ENCODE data around the gene ST8SIA1. TPM values are rescaled to one million over a fixed set of nuclear protein-coding genes. Genes with fewer than 3 reads are reported as not detected.
"Not testable (repeated sequence)": the region's sequence is repeated elsewhere in the genome, so short reads cannot be mapped to it uniquely, and the experiment has no call there.

ST8SIA1 gene
- total and polyA plus RNA-seq, 2 of the 8 experiments (the other 6 are each of a cell fraction or from before 2014, with no cell fraction given), result 1.9 to 4.4 TPM

- FAIRE-seq; H3K4me3 ChIP-seq (ENCODE audit: extremely low read depth in 1 of 4, insufficient read depth in 2 of 4, low read depth in 3 of 4, low read length in 4 of 4): not testable (repeated sequence)
Observed at GRCh38 chr12:22376596-22377150, 42.2 kb upstream of the ST8SIA1 start.

More at GRCh38 chr12:22376596-22377150, 42.2 kb upstream of the ST8SIA1 start:
- H3K27ac ChIP-seq (ENCODE audit: low read depth, low read length); H3K79me2 ChIP-seq (ENCODE audit: control insufficient read depth in 1 of 2, insufficient read depth in 2 of 2, low read length in 2 of 2); H4K5ac ChIP-seq (ENCODE audit: insufficient read length, low read depth, low read length); H3K36me3 ChIP-seq (ENCODE audit: control insufficient read depth in 2 of 4, insufficient read depth in 4 of 4, low read length in 3 of 4); H3K9ac ChIP-seq (replicated peaks in 1 of 4; ENCODE audit: extremely low read depth in 1 of 4, low read depth in 3 of 4, low read length in 3 of 4); H3K27me3 ChIP-seq (replicated peaks in 1 of 4; ENCODE audit: control insufficient read depth in 3 of 4, extremely low read depth in 1 of 4, insufficient read depth in 3 of 4, low read length in 3 of 4); DNase-seq (ENCODE audit: low read depth in 1 of 2, low spot score in 2 of 2); H2BK5ac ChIP-seq (ENCODE audit: low read depth, low read length); H2AK5ac ChIP-seq (ENCODE audit: low read depth, low read length); H3K4me1 ChIP-seq (replicated peaks in 1 of 4; ENCODE audit: control insufficient read depth in 3 of 4, insufficient read depth in 4 of 4, low read length in 3 of 4); H3K14ac ChIP-seq (ENCODE audit: insufficient read length); H2BK15ac ChIP-seq (ENCODE audit: low read length); H3K23me2 ChIP-seq (ENCODE audit: low read depth, low read length); H2BK12ac ChIP-seq (ENCODE audit: low read depth, low read length); H2BK120ac ChIP-seq (replicated peaks; ENCODE audit: low read depth, low read length); H3K18ac ChIP-seq (ENCODE audit: extremely low read depth, low read length); H3K23ac ChIP-seq (ENCODE audit: insufficient read length); POLR2A ChIA-PET (ENCODE audit: partially characterized antibody); CTCF ChIA-PET (ENCODE audit: partially characterized antibody); H4K8ac ChIP-seq (ENCODE audit: extremely low read depth, insufficient read depth, low read length); H2BK20ac ChIP-seq (ENCODE audit: low read length); H3K9me3 ChIP-seq (ENCODE audit: insufficient read depth in 2 of 2, low read depth in 1 of 2, low read length in 1 of 2); H4K20me1 ChIP-seq (replicated peaks in 1 of 2; ENCODE audit: control insufficient read depth in 1 of 2, insufficient read depth in 2 of 2, low read length in 2 of 2); H4K91ac ChIP-seq (replicated peaks; ENCODE audit: insufficient read length, low read length); H3K4ac ChIP-seq (replicated peaks; ENCODE audit: insufficient read length, low read depth, low read length); H3K56ac ChIP-seq (replicated peaks; ENCODE audit: insufficient read length, low read depth, low read length); H3K4me2 ChIP-seq (ENCODE audit: insufficient read depth in 1 of 2, low read depth in 2 of 2, low read length in 2 of 2); H2AFZ ChIP-seq (ENCODE audit: low read length); H3K79me1 ChIP-seq (ENCODE audit: low read depth, low read length): not testable (repeated sequence)
- 97% methylated on average over 13 of the region's 44 CpGs; no CpG with 5 or more reads in 1 of the 2 experiments for WGBS, 2 experiments (ENCODE audit: extremely low coverage in 1 of 2, insufficient coverage in 1 of 2, insufficient read length in 1 of 2, insufficient replicate concordance in 2 of 2, low coverage in 1 of 2, low lambda C conversion rate in 2 of 2, missing lambda C conversion rate in 1 of 2)
